Measurements from ENCODE around the gene BEST2. TPM values are rescaled to one million over a fixed set of nuclear protein-coding genes. Genes with fewer than 3 reads are reported as not detected.
A peak's percentile ranks its signal among the peaks of the same experiment; 100 is the strongest.
"Not testable (repeated sequence)": the region's sequence is repeated elsewhere in the genome, so short reads cannot be mapped to it uniquely, and the experiment has no call there.

Gene BEST2
- total and polyA plus RNA-seq, 2 donors from 2014 or later: not detected

- H3K4me3 ChIP-seq (ENCODE audit: low read length in 3 of 3); FAIRE-seq; DNase-seq; H3K4me1 ChIP-seq (ENCODE audit: control insufficient read depth in 2 of 3, insufficient read depth in 2 of 3, low read depth in 1 of 3, low read length in 3 of 3); intact Hi-C loops (cut with DNase I); H3K27ac ChIP-seq (ENCODE audit: low read depth in 2 of 2, low read length in 2 of 2); H3K9me3 ChIP-seq (ENCODE audit: control insufficient read depth in 2 of 3, insufficient read depth in 1 of 3, low read length in 3 of 3); H3K27me3 ChIP-seq (ENCODE audit: control insufficient read depth, insufficient read depth, low read length); H3K9ac ChIP-seq (ENCODE audit: low read length in 3 of 3): not testable (repeated sequence)
- H3K36me3 ChIP-seq (ENCODE audit: control insufficient read depth in 2 of 3, insufficient read depth in 3 of 3, low read length in 3 of 3): peaks cover 12 to 47% (median 25%) of the 10 kb centered on the region in 3 donors
Observed at GRCh38 chr19:12713304-12713703, 38.3 kb upstream of the BEST2 start.

GRCh38 chr19:12715102-12715501, 36.5 kb upstream of the BEST2 start:
- no peak for FAIRE-seq

DNA sequence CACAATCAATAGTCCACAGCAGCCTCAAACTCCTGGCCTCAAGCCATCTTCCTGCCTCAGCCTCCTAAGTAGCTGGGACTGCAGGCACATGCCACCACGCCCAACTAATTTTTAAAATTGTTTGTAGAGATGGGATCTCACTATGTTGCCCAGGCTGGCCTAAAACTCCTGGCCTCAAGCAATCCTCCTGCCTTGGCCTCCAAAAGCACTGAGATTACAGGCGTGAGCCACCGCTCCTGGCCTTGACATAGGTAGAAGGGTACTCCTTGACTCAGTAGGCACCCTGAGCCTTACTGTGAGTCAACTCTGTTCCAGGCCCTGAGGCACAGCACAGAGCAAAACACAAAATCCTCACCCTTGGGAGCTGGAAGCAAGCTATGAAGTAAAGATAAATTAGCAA, 35.7 kb upstream of the BEST2 start:
- Histone ChIP-seq H3K9me3 (ENCODE audit: control insufficient read depth in 2 of 3, insufficient read depth in 1 of 3, low read length in 3 of 3) (no peaks in the 10 kb centered on the region), H3K36me3 (ENCODE audit: control insufficient read depth in 2 of 3, insufficient read depth in 3 of 3, low read length in 3 of 3) (peaks cover 16 to 38% (median 23%) of the 10 kb centered on the region in 3 donors), H3K27ac (ENCODE audit: low read depth in 2 of 2, low read length in 2 of 2) (no peak overlapping the region), H3K4me3 (ENCODE audit: low read length in 3 of 3) (no peak overlapping the region), H3K4me1 (ENCODE audit: control insufficient read depth in 2 of 3, insufficient read depth in 2 of 3, low read depth in 1 of 3, low read length in 3 of 3) (peaks cover 0 to 6% (median 6%) of the 10 kb centered on the region in 3 donors), H3K9ac (ENCODE audit: low read length in 3 of 3) (no peak overlapping the region), H3K27me3 (ENCODE audit: control insufficient read depth, insufficient read depth, low read length) (no peaks in the 10 kb centered on the region)
- FAIRE-seq (no peak), DNase-seq (no peak)
- TF ChIP-seq, protein P1, sequence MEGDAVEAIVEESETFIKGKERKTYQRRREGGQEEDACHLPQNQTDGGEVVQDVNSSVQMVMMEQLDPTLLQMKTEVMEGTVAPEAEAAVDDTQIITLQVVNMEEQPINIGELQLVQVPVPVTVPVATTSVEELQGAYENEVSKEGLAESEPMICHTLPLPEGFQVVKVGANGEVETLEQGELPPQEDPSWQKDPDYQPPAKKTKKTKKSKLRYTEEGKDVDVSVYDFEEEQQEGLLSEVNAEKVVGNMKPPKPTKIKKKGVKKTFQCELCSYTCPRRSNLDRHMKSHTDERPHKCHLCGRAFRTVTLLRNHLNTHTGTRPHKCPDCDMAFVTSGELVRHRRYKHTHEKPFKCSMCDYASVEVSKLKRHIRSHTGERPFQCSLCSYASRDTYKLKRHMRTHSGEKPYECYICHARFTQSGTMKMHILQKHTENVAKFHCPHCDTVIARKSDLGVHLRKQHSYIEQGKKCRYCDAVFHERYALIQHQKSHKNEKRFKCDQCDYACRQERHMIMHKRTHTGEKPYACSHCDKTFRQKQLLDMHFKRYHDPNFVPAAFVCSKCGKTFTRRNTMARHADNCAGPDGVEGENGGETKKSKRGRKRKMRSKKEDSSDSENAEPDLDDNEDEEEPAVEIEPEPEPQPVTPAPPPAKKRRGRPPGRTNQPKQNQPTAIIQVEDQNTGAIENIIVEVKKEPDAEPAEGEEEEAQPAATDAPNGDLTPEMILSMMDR (IDR thresholded peaks at IDR 0.05; ENCODE audit: borderline replicate concordance, extremely low read depth, insufficient read depth): no peak
- intact Hi-C loops (cut with DNase I): no loop called here

More at GRCh38 chr19:12715102-12715501, 36.5 kb upstream of the BEST2 start:
- Histone ChIP-seq H3K9me3 (ENCODE audit: control insufficient read depth in 2 of 3, insufficient read depth in 1 of 3, low read length in 3 of 3) (no peaks in the 10 kb centered on the region), H3K27ac (ENCODE audit: low read depth in 2 of 2, low read length in 2 of 2) (no peak overlapping the region), H3K4me1 (ENCODE audit: control insufficient read depth in 2 of 3, insufficient read depth in 2 of 3, low read depth in 1 of 3, low read length in 3 of 3) (no peaks in the 10 kb centered on the region), H3K9ac (ENCODE audit: low read length in 3 of 3) (no peak overlapping the region), H3K36me3 (ENCODE audit: control insufficient read depth in 2 of 3, insufficient read depth in 3 of 3, low read length in 3 of 3) (peaks cover 16 to 43% (median 26%) of the 10 kb centered on the region in 3 donors), H3K27me3 (ENCODE audit: control insufficient read depth, insufficient read depth, low read length) (no peaks in the 10 kb centered on the region), H3K4me3 (ENCODE audit: low read length in 3 of 3) (no peak overlapping the region)
- intact Hi-C loops (cut with DNase I): no loop called here
- TF ChIP-seq, protein P1 (IDR thresholded peaks at IDR 0.05; ENCODE audit: borderline replicate concordance, extremely low read depth, insufficient read depth): no peak
- DNase-seq: no peak

- no peak for DNase-seq
- Histone ChIP-seq H3K9ac (ENCODE audit: low read length in 3 of 3) (peak overlapping the region in 1 of 3 donors; percentile 99), H3K27me3 (ENCODE audit: control insufficient read depth, insufficient read depth, low read length) (no peaks in the 10 kb centered on the region), H3K4me3 (ENCODE audit: low read length in 3 of 3) (peak overlapping the region; percentile 28 to 71 (median 50)), H3K27ac (ENCODE audit: low read depth in 2 of 2, low read length in 2 of 2) (no peak overlapping the region), H3K36me3 (ENCODE audit: control insufficient read depth in 2 of 3, insufficient read depth in 3 of 3, low read length in 3 of 3) (peaks cover 11 to 13% (median 11%) of the 10 kb centered on the region in 3 donors), H3K9me3 (ENCODE audit: control insufficient read depth in 2 of 3, insufficient read depth in 1 of 3, low read length in 3 of 3) (no peaks in the 10 kb centered on the region), H3K4me1 (ENCODE audit: control insufficient read depth in 2 of 3, insufficient read depth in 2 of 3, low read depth in 1 of 3, low read length in 3 of 3) (peaks cover 0 to 22% (median 14%) of the 10 kb centered on the region in 3 donors)
- intact Hi-C loops (cut with DNase I): no loop called here
- FAIRE-seq: no peak
- TF ChIP-seq, protein P1 (IDR thresholded peaks at IDR 0.05; ENCODE audit: borderline replicate concordance, extremely low read depth, insufficient read depth): no peak
Observed at GRCh38 chr19:12720296-12720695, 31.3 kb upstream of the BEST2 start.

Measured in kidney (tissue), 14 donors.